K562 (cell line): ENCODE results near the gene CTNS. TPM values are rescaled to one million over a fixed set of nuclear protein-coding genes. Genes with fewer than 3 reads are reported as not detected.
A peak's percentile ranks its signal among the peaks of the same experiment; 100 is the strongest.

Experiments used
- ATAC-seq: fragments of 200-7000 bp; cut with Tn5 transposase; 3 replicates; pipeline ENCODE4 v1.9.1; 2020; ENCODE audit warnings: moderate library complexity
- BruUV-seq: library from RNA; stranded (reverse); fragments of 400-500 nt; replicated peaks from 2 replicates; lab custom pipeline; 2021; lab: Mats Ljungman, UMichigan
- CTCF ChIA-PET: fragments of 300-600 bp; formaldehyde crosslinking; extraction: SDS; loops from one replicate; lab custom pipeline; 2021; ENCODE audit warnings: low intra/inter-chr PET ratio; lab: Yijun Ruan, JAX
- POLR2A ChIA-PET: fragments of 300-600, 350-650 bp; sonication (Branson Sonifier 250); formaldehyde crosslinking; extraction: SDS; loops from one replicate; lab custom pipeline; 2021; ENCODE audit warnings: antibody characterized with exemption, inconsistent platforms; lab: Yijun Ruan, JAX
- DNase-seq, 4 experiments: peaks; one replicate each; pipeline versions ENCODE4 v3.0.0 to v3.0.0-alpha.2; 2011 to 2018; ENCODE audit warnings: low spot score in 3 of 4, mixed read lengths in 3 of 4; ENCODE audit errors: extremely low read depth in 1 of 4
- FAIRE-seq: peaks from 2 replicates; lab custom pipeline; 2011; peaks lifted over from hg19 to GRCh38; lab: Jason Lieb, UNC
- H2AFZ ChIP-seq: 2 replicates; pipeline ENCODE4 v1.6.0; 2011; ENCODE audit warnings: low read depth, low read length, control low read depth, inconsistent platforms
- H3K27ac ChIP-seq: fragments of 200-600 bp; 3 replicates; pipeline ENCODE4 v1.8.0; 2011; ENCODE audit warnings: low read depth, mild to moderate bottlenecking, control low read depth, inconsistent platforms, low read length, moderate library complexity, mixed read lengths; ENCODE audit errors: extremely low read depth
- H3K27me3 ChIP-seq, 2 experiments: fragments of 300-600 bp in 1 of 2; 2 replicates in 1 of 2; 3 replicates in 1 of 2; pipeline versions ENCODE4 v1.6.0 to v1.8.0; 2011; ENCODE audit warnings: inconsistent platforms in 2 of 2, low read length in 2 of 2, mild to moderate bottlenecking in 1 of 2, mixed read lengths in 1 of 2, moderate library complexity in 1 of 2; ENCODE audit not compliant: control insufficient read depth in 2 of 2, insufficient read depth in 2 of 2
- H3K36me3 ChIP-seq: fragments of 300-600 bp; 3 replicates; pipeline ENCODE4 v1.8.0; 2011; ENCODE audit warnings: mild to moderate bottlenecking, low read length, inconsistent platforms; ENCODE audit not compliant: control insufficient read depth, insufficient read depth
- H3K4me1 ChIP-seq, 2 experiments: fragments of 200-600 bp in 1 of 2; replicated peaks in 1 of 2; 2 replicates in 1 of 2; 3 replicates in 1 of 2; pipeline versions ENCODE4 v1.5.1 to v1.8.0; 2011; ENCODE audit warnings: inconsistent platforms in 2 of 2, low read length in 2 of 2, mild to moderate bottlenecking in 1 of 2, mixed read lengths in 1 of 2, moderate library complexity in 1 of 2; ENCODE audit not compliant: control insufficient read depth in 2 of 2, insufficient read depth in 2 of 2
- H3K4me2 ChIP-seq: 2 replicates; pipeline ENCODE4 v1.6.1; 2011; ENCODE audit warnings: low read length, control low read depth, inconsistent platforms, mixed read lengths; ENCODE audit not compliant: insufficient read depth
- H3K4me3 ChIP-seq: fragments of 200-600 bp; sonication (generic), shearing (Covaris generic); 2 replicates; pipeline ENCODE4 v1.5.1; 2016; ENCODE audit warnings: control low read depth, inconsistent platforms
- H3K79me2 ChIP-seq: fragments of 200-600 bp; 3 replicates; pipeline ENCODE4 v1.8.0; 2011; ENCODE audit warnings: low read length, inconsistent platforms; ENCODE audit not compliant: control insufficient read depth, insufficient read depth
- H3K9ac ChIP-seq, 2 experiments: 2 replicates each; pipeline versions ENCODE4 v1.6.0 to v1.6.1; 2011; ENCODE audit warnings: low read depth in 2 of 2, low read length in 2 of 2, control low read depth in 1 of 2, inconsistent platforms in 1 of 2, mild to moderate bottlenecking in 1 of 2, mixed read lengths in 1 of 2; ENCODE audit not compliant: insufficient read depth in 1 of 2
- H3K9me1 ChIP-seq: one replicate; pipeline ENCODE4 v1.6.0; 2011; ENCODE audit warnings: inconsistent platforms, mild to moderate bottlenecking, low read length, moderate library complexity; ENCODE audit not compliant: control insufficient read depth, insufficient read depth
- H3K9me3 ChIP-seq: replicated peaks from 2 replicates; pipeline ENCODE4 v1.5.1; 2011; ENCODE audit warnings: low read depth, low read length, inconsistent platforms; ENCODE audit not compliant: control insufficient read depth, insufficient read depth
- H4K20me1 ChIP-seq: replicated peaks from 2 replicates; pipeline ENCODE4 v1.6.1; 2011; ENCODE audit warnings: low read length, inconsistent platforms, mixed read lengths; ENCODE audit not compliant: control insufficient read depth, insufficient read depth
- ARHGAP35 ChIP-seq: fragments of 450-650 bp; IDR thresholded peaks from 2 replicates; pipeline ENCODE4 v1.6.1; 2018; ENCODE audit not compliant: partially characterized antibody
- BMI1 ChIP-seq: fragments of 150-350 bp; IDR thresholded peaks from 2 replicates; pipeline ENCODE4 v1.6.1; 2014; ENCODE audit warnings: low read length
- HNRNPK ChIP-seq: fragments of 200-400 bp; formaldehyde crosslinking; IDR thresholded peaks from one replicate; pipeline ENCODE4 v1.6.1; 2018; ENCODE audit warnings: mild to moderate bottlenecking, low read depth, low read length; ENCODE audit not compliant: poor library complexity, severe bottlenecking
- KDM5B ChIP-seq: fragments of 200-600 bp; sonication (generic); IDR thresholded peaks from 2 replicates; pipeline ENCODE4 v1.6.1; 2012; ENCODE audit warnings: low read depth, mild to moderate bottlenecking, moderate library complexity, low read length, control low read depth, inconsistent platforms; ENCODE audit not compliant: insufficient replicate concordance
- ZNF436 ChIP-seq: fragments of 250-450, 450-650 bp; sonication (Bioruptor Pico); formaldehyde crosslinking; IDR thresholded peaks from 2 replicates; pipeline ENCODE4 v1.7.0; 2020; ENCODE audit warnings: mild to moderate bottlenecking
- WGBS: fragments of 100-300 bp; shearing (Covaris generic); methylation state at CpG from one replicate; pipeline ENCODE4 v1.1.6; 2016; ENCODE audit warnings: low coverage, mixed read lengths; ENCODE audit not compliant: insufficient coverage; ENCODE audit errors: missing lambda C conversion rate; 5-methylcytosine and 5-hydroxymethylcytosine counted together
- in situ Hi-C: fragments of 300-500 bp; cut with MboI; formaldehyde crosslinking; loops from 4 replicates; pipeline ENCODE4 v1.15.0; 2018; ENCODE audit warnings: inconsistent platforms, mixed read lengths
- intact Hi-C: fragments of 100-400 bp; cut with micrococcal nuclease; formaldehyde crosslinking; loops from 2 replicates; pipeline ENCODE4 v1.14.2; 2022
- polyA plus RNA-seq, 8 experiments: library from polyadenylated mRNA; depleted of rRNA in 4 of 8; stranded (reverse) in 5 of 8; unstranded in 3 of 8; fragments of >200 nt; fragmentation: Nextera tagmentation in 2 of 8; fragmentation: Illumina TruSeq in 1 of 8; extraction: Ambion mirVana in 2 of 8; extraction: Trizol in 1 of 8; gene quantifications; 2 replicates each; pipeline versions ENCODE4 v1.2.1 to v1.2.3, GENCODE V29; 2011 to 2014; ENCODE audit warnings: inconsistent platforms in 1 of 8, missing spikeins in 1 of 8
- total RNA-seq, 7 experiments: library from RNA; depleted of rRNA in 6 of 7; stranded (reverse); fragments of >200 nt in 6 of 7; fragmentation: Illumina TruSeq in 2 of 7; extraction: Trizol in 2 of 7; gene quantifications; 2 replicates each; pipeline versions ENCODE4 v1.2.1 to v1.2.3, GENCODE V29; 2011 to 2021; ENCODE audit warnings: low replicate concordance in 1 of 7
- TF ChIP-seq, protein P1 (sequence below): fragments of 450-650 bp; formaldehyde crosslinking; IDR thresholded peaks from 2 replicates; pipeline ENCODE4 v1.4.0; 2022; ENCODE audit warnings: mild to moderate bottlenecking, moderate library complexity
- TF ChIP-seq, protein P2 (sequence below): sonication (generic); formaldehyde crosslinking; IDR thresholded peaks from 2 replicates; pipeline ENCODE4 v1.9.0; 2022; ENCODE audit warnings: mild to moderate bottlenecking, missing genetic modification reagents

CTNS gene
- total and polyA plus RNA-seq, 9 of the 15 experiments (the other 6 are each of a cell fraction or from before 2014, with no cell fraction given), result 0.66 to 8.4 (median 4.9) TPM

DNA sequence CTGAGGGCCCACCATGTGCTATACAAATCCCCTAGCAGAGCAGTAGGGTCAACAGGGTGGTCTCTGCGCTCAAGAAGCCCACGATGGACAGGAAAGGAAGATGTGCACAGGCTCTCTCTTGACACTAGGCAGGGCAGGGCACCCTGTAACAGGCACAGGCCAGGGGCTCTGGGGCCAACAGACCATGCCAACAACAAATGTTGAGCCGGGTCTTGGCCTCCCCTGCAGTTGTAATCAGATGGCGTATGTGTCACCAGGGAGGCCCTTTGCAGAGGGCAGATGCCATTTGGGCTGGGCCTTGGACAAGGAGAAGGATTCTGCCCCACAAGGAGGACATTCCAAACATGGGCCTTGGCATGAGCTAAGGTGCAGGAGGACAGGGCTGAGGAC lies 32.7 kb upstream of the CTNS start:
- Histone ChIP-seq H2AFZ (no peak overlapping the region), H3K27me3 (no peaks in the 10 kb centered on the region), H3K9me3 (no peaks in the 10 kb centered on the region), H3K4me2 (no peak overlapping the region), H3K4me3 (no peak overlapping the region), H3K9ac (peak overlapping the region in 1 of 2 experiments; percentile 58; a peak in 1 of 4 replicates), H3K36me3 (peaks cover 2% of the 10 kb centered on the region; the same call in 1 of the 3 replicates), H4K20me1 (no peaks in the 10 kb centered on the region), H3K9me1 (no peaks in the 10 kb centered on the region), H3K27ac (no peak overlapping the region), H3K4me1 (peaks cover 0 to 4% of the 10 kb centered on the region in 2 experiments; a peak in 2 of 5 replicates), H3K79me2 (no peaks in the 10 kb centered on the region)
- WGBS, result 66% methylated on average over 4 of the region's 4 CpGs
- no TSS peak for BruUV-seq
- FAIRE-seq (no peak), ATAC-seq (no peak), DNase-seq (no peak)
- intact Hi-C loops (loop anchor here (5.0 to 10.0 kb wide), 2 partner anchors 33 to 91 kb away; partner anchors contain the start of genes CTNS, P2RX5 and SHPK), in situ Hi-C loops (no loop called here)
- CTCF ChIA-PET, result no interaction called here
- POLR2A ChIA-PET, result interaction anchor here (0.5 kb wide), 1 partner anchor 22 kb away, joined by 4 read pairs; no protein-coding TSS in a partner anchor
- TF ChIP-seq, protein P1, sequence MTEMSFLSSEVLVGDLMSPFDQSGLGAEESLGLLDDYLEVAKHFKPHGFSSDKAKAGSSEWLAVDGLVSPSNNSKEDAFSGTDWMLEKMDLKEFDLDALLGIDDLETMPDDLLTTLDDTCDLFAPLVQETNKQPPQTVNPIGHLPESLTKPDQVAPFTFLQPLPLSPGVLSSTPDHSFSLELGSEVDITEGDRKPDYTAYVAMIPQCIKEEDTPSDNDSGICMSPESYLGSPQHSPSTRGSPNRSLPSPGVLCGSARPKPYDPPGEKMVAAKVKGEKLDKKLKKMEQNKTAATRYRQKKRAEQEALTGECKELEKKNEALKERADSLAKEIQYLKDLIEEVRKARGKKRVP (CRISPR knock-in tag), result no peak
- TF ChIP-seq ARHGAP35, result no peak
- no peak for TF ChIP-seq BMI1
- TF ChIP-seq KDM5B, result no peak
- no peak for TF ChIP-seq ZNF436 (CRISPR knock-in tag)
- TF ChIP-seq HNRNPK, result no peak
- TF ChIP-seq, protein P2, sequence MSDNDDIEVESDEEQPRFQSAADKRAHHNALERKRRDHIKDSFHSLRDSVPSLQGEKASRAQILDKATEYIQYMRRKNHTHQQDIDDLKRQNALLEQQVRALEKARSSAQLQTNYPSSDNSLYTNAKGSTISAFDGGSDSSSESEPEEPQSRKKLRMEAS (CRISPR knock-in tag), result no peak
